Fibroblast of skin of back (primary cell): Measurements from ENCODE around the gene KLHL15. TPM values are rescaled to one million over a fixed set of nuclear protein-coding genes. Genes with fewer than 3 reads are reported as not detected.
"Not testable (repeated sequence)": the region's sequence is repeated elsewhere in the genome, so short reads cannot be mapped to it uniquely, and the experiment has no call there.

Source experiments
- DNase-seq: peaks from one replicate; pipeline ENCODE4 v3.0.0-alpha.2; 2013
- polyA plus RNA-seq, 2 experiments: library from polyadenylated mRNA; unstranded; fragments of 120-200 nt; gene quantifications; one replicate each; pipeline ENCODE4 v1.2.1, GENCODE V29; 2013; ENCODE audit not compliant: insufficient read length in 2 of 2

The KLHL15 gene
- polyA plus RNA-seq (2013, experiment 1 of 2; ENCODE audit: insufficient read length), result 2.9 TPM
- 2.2 TPM for polyA plus RNA-seq (2013, experiment 2 of 2; ENCODE audit: insufficient read length)

- DNase-seq, result no peak
Measured at GRCh38 chrX:24027086-24027485, at the start of gene KLHL15. Gene KLHL15 (minus strand): TSS chrX:24027186. CDS start chrX:24006693, 20,493 bp downstream.

- no peak for DNase-seq
Measured at GRCh38 chrX:24069877-24070276, 42.9 kb upstream of the KLHL15 start.

GRCh38 chrX:24063488-24063887 is 36.5 kb upstream of the KLHL15 start:
- DNase-seq, result no peak

GRCh38 chrX:24055043-24055356 is 28.0 kb upstream of the KLHL15 start:
- no peak for DNase-seq

- DNase-seq, result peak; percentile 94
Measured at GRCh38 chrX:24054182-24055042, 27.4 kb upstream of the KLHL15 start, which contains the start of gene EIF2S3. Gene EIF2S3 (plus strand): TSS chrX:24054956. CDS start chrX:24054969, 13 bp downstream.

- not testable (repeated sequence) for DNase-seq
Measured at GRCh38 chrX:24050522-24051318, 23.7 kb upstream of the KLHL15 start.

GRCh38 chrX:24049643-24050042 is 22.7 kb upstream of the KLHL15 start:
- DNase-seq, result not testable (repeated sequence)

- not testable (repeated sequence) for DNase-seq
Measured at GRCh38 chrX:24046060-24046459, 19.1 kb upstream of the KLHL15 start.

GRCh38 chrX:24037729-24038128 is 10.7 kb upstream of the KLHL15 start:
- DNase-seq, result no peak

- DNase-seq, result no peak
Measured at GRCh38 chrX:24034485-24034884, 7.5 kb upstream of the KLHL15 start.

- no peak for DNase-seq
Measured at GRCh38 chrX:24030597-24030996, 3.6 kb upstream of the KLHL15 start.

- no peak for DNase-seq
Measured at GRCh38 chrX:24027985-24028384, 999 bp upstream of the KLHL15 start.

- no peak for DNase-seq
Measured at GRCh38 chrX:24026432-24026831, 554 bp downstream of the KLHL15 start.

GRCh38 chrX:24025741-24026403 is 1.1 kb downstream of the KLHL15 start:
- peak; percentile 39 for DNase-seq

GRCh38 chrX:24024819-24025740 is 1.9 kb downstream of the KLHL15 start:
- peak; percentile 92 for DNase-seq

- no peak for DNase-seq
Measured at GRCh38 chrX:24023972-24024669, 2.9 kb downstream of the KLHL15 start.

- no peak for DNase-seq
Measured at GRCh38 chrX:24023544-24023943, 3.4 kb downstream of the KLHL15 start.

- DNase-seq, result no peak
Measured at GRCh38 chrX:24020306-24020876, 6.6 kb downstream of the KLHL15 start.

GRCh38 chrX:24019448-24019847 is 7.5 kb downstream of the KLHL15 start:
- DNase-seq, result no peak

- no peak for DNase-seq
Measured at GRCh38 chrX:24018809-24019208, 8.2 kb downstream of the KLHL15 start.

GRCh38 chrX:24017674-24018073 is 9.3 kb downstream of the KLHL15 start:
- no peak for DNase-seq
